Prostate gland (tissue), 2 donors: ENCODE results near the gene RBFOX1.

ENCODE experiments used
- POLR2AphosphoS5 ChIP-seq: sonication (generic); formaldehyde crosslinking; IDR thresholded peaks from one replicate; pipeline ENCODE4 v1.6.1; 2017; ENCODE audit warnings: antibody characterized with exemption
- TF ChIP-seq, protein P1 (sequence below), 4 experiments: fragments of 200-600 bp in 2 of 4; fragments of 450-650 bp in 2 of 4; sonication (generic) in 2 of 4; IDR thresholded peaks; 1 replicate in 3 of 4; 2 replicates in 1 of 4; pipeline ENCODE4 v1.5.1; 2016 to 2019; ENCODE audit warnings: antibody characterized with exemption in 4 of 4, mild to moderate bottlenecking in 2 of 4, moderate library complexity in 2 of 4

DNA sequence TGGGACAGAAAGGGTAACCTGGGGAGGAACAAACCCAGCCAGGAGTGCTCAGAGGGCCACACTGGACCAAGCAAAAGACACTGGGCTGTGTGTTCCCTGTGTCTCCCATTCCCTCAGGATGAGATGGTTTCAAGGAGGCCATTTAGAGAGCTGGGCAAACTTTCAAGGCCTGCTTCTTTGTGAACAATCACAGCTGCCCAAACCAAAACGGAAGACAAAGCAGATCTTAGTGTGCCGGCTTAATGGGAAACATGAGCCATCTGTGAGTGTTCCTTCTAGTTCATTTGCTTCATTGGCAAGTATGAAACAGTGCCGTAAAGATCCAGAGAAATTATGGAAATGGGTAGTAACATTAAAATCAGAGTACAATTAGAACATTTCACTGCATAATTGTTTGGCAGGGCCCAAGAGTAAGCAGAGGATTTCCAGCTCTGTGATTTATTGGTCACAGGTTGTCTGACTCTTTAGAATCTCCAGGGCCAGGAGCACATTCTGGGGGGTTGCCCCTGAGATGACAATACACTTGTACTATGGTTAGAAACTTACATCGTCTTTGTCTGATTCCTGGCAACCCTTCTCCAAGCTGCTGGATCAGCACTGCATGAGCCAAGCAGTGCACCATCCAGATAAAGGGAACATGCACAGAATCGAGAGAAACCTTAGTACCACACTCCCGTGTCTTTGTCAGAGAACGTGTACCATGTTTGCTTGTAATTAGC is 412.1 kb downstream of the RBFOX1 start:
- TF ChIP-seq, protein P1, sequence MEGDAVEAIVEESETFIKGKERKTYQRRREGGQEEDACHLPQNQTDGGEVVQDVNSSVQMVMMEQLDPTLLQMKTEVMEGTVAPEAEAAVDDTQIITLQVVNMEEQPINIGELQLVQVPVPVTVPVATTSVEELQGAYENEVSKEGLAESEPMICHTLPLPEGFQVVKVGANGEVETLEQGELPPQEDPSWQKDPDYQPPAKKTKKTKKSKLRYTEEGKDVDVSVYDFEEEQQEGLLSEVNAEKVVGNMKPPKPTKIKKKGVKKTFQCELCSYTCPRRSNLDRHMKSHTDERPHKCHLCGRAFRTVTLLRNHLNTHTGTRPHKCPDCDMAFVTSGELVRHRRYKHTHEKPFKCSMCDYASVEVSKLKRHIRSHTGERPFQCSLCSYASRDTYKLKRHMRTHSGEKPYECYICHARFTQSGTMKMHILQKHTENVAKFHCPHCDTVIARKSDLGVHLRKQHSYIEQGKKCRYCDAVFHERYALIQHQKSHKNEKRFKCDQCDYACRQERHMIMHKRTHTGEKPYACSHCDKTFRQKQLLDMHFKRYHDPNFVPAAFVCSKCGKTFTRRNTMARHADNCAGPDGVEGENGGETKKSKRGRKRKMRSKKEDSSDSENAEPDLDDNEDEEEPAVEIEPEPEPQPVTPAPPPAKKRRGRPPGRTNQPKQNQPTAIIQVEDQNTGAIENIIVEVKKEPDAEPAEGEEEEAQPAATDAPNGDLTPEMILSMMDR (IDR thresholded peaks at IDR 0.05) = no peak
- TF ChIP-seq POLR2AphosphoS5 = no peak
